Kidney epithelial cell (primary cell): ENCODE results near the gene CHPT1. TPM values are rescaled to one million over a fixed set of nuclear protein-coding genes. Genes with fewer than 3 reads are reported as not detected.

Source experiments
- DNase-seq: peaks from one replicate; pipeline ENCODE4 v3.0.0-alpha.2; 2010; ENCODE audit warnings: low read depth
- H3K27me3 ChIP-seq: 2 replicates; pipeline ENCODE4 v1.6.0; 2011; ENCODE audit warnings: low read length; ENCODE audit not compliant: control insufficient read depth, insufficient read depth
- H3K36me3 ChIP-seq: 2 replicates; pipeline ENCODE4 v1.5.1; 2011; ENCODE audit warnings: low read length; ENCODE audit not compliant: control insufficient read depth, insufficient read depth
- H3K4me3 ChIP-seq: 2 replicates; pipeline ENCODE4 v1.5.1; 2011; ENCODE audit warnings: low read depth, mild to moderate bottlenecking, control low read depth, low read length
- CTCF ChIP-seq: IDR thresholded peaks from 2 replicates; pipeline ENCODE4 v1.5.1; 2011; ENCODE audit warnings: mild to moderate bottlenecking, moderate library complexity, low read length, control low read depth, inconsistent platforms; ENCODE audit not compliant: insufficient read depth, poor library complexity, severe bottlenecking
- total RNA-seq: library from RNA; depleted of rRNA; stranded (reverse); fragments of >200 nt; gene quantifications from 2 replicates; pipeline ENCODE4 v1.2.3, GENCODE V29; 2015

The CHPT1 gene
- total RNA-seq, 1 donor from 2014 or later = 16.1 TPM

GRCh38 chr12:101703487-101703886 lies 6.0 kb downstream of the CHPT1 start:
- no peak for TF ChIP-seq CTCF
- DNase-seq = no peak
- Histone ChIP-seq H3K4me3 (no peak overlapping the region), H3K27me3 (no peaks in the 10 kb centered on the region), H3K36me3 (no peaks in the 10 kb centered on the region)

DNA sequence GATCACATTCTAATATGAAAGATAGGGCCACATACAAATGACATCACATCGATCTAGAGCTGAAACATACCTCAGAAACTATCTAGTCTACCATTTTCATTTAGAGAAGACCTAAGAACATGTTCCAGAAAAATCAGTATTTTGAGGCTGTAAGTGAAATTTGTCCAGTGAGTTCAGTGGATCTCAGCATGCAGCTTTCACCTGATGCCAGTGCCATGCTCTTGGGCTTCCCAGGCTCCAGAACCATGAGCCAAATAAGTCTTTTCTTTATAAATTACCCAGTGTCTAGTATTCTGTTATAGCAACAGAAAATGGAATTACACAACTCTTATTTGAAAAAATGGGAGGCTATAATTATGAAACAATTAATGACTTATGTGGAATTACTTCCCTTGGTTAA lies 9.0 kb downstream of the CHPT1 start:
- Histone ChIP-seq H3K36me3 (no peaks in the 10 kb centered on the region), H3K27me3 (no peaks in the 10 kb centered on the region), H3K4me3 (no peak overlapping the region)
- TF ChIP-seq CTCF = no peak
- DNase-seq = no peak

GRCh38 chr12:101707131-101707782 lies 9.8 kb downstream of the CHPT1 start:
- Histone ChIP-seq H3K36me3 (no peaks in the 10 kb centered on the region), H3K27me3 (no peaks in the 10 kb centered on the region), H3K4me3 (no peak overlapping the region)
- no peak for DNase-seq
- no peak for TF ChIP-seq CTCF

GRCh38 chr12:101710288-101710687 lies 12.8 kb downstream of the CHPT1 start:
- no peak overlapping the region for H3K4me3 ChIP-seq
- DNase-seq = no peak
- no peaks in the 10 kb centered on the region for H3K36me3 ChIP-seq
- no peaks in the 10 kb centered on the region for H3K27me3 ChIP-seq
- no peak for TF ChIP-seq CTCF

DNA sequence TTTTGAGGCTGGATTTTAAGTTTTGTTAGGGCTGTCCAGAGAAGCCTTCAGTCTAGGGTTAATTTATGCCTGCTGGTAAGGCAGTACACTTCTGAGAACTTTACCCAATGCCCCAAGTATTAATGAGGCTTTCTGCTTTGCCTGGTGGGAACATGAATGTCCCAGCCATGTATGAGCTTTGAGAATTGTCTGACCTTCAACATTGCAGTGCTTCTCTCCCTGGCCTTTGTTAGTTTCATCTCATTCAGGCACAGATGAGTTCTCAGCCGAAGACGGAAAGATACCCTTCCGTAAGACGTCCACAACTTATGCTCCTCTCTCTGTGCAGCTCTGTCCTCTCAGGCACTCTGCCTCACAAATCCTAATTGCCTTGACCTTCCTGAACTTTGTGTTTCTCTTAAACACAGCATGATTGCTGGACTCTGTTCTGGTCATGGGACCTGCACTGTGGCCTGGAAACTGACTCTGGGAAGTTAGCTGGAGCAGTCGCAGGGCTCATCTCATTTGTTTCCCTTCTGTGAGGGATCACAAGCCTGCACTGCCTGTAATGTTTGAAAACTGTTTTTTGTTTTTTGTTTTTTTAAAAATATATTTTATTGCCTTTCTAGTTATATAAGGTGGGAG lies 15.7 kb downstream of the CHPT1 start:
- H3K4me3 ChIP-seq = no peak overlapping the region
- DNase-seq = no peak
- no peaks in the 10 kb centered on the region for H3K36me3 ChIP-seq
- TF ChIP-seq CTCF = no peak
- H3K27me3 ChIP-seq = no peaks in the 10 kb centered on the region

DNA sequence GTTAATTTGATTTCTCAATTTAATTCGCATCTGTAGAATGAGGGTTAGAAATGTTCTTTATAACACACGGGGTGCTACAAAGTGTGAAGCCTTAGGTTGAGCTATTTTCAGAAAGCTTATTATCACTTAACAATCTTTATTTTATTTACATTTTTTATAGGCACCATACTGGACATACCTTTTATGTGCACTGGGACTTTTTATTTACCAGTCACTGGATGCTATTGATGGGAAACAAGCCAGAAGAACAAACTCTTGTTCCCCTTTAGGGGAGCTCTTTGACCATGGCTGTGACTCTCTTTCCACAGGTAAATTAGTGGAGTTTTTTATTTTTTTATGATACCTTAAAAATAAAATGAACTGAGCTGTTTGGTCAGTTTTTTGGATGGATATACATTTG lies 16.5 kb downstream of the CHPT1 start:
- no peaks in the 10 kb centered on the region for H3K27me3 ChIP-seq
- no peak for DNase-seq
- H3K4me3 ChIP-seq = no peak overlapping the region
- H3K36me3 ChIP-seq = no peaks in the 10 kb centered on the region
- no peak for TF ChIP-seq CTCF
